GM04504 (cell line): ENCODE measurements around the gene CHCHD3.

ENCODE experiments used
- DNase-seq: peaks from one replicate; pipeline ENCODE4 v3.0.0-alpha.2; 2012; ENCODE audit warnings: low read depth

The CHCHD3 gene

DNA sequence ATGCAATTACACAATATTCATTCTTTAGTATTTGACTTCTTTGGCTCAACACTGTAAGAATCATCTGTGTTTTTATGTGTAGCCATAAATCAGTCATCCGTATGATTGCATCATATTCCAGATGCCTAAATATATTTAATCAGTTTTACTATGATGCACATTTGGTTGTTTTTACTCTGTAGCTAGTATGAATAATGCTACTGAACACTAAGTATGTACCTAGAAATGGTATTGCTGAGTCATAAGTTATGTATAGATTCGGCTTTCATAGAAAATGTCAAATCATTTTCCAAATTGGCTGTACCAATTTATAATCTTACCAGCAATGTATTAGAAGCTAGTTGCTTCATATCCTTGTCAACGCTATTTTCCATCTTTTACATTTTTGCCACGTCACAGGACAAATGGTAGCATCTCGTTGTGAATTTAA, 308.3 kb downstream of the CHCHD3 start:
- peak; percentile 83 for DNase-seq

DNA sequence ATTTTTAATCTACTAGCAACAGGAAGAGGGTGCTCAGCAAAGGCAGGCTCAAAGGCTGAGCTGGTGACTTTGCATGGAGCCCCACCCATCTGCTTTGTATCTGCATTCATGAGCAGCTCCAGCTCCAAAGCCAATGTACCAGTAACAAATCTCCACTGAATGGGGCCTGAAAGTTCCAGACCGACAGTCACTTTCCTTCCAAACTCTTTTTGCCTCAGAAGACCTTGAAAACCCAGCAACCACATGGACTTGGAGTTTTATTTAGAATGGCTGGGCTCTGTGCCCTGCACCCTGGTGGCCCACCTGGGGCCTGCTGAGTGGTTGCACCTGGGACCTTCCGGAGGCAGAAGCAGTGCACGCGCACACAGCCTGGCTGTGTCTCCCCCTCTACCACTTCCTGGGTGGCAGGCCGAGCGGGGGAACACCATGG, 310.6 kb downstream of the CHCHD3 start:
- no peak for DNase-seq

DNA sequence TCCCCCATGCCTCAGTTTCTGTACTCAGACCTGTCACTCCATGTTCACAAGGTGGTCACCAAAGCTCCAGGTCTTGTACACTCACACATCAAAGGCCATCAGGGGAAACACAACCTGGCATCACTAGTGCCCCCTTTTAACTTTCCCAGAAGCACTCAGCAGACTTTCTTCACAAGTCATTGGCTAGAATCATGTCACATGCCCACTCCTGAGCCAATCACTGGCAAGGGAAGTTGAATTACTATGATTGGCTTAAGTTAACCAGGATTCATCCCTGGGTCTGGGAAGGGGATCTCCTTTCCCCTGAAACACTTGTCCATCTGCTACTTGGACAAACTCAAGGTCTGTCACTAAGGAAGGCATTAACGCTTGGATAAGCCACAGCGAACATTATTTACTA, 311.8 kb downstream of the CHCHD3 start:
- DNase-seq: no peak

DNA sequence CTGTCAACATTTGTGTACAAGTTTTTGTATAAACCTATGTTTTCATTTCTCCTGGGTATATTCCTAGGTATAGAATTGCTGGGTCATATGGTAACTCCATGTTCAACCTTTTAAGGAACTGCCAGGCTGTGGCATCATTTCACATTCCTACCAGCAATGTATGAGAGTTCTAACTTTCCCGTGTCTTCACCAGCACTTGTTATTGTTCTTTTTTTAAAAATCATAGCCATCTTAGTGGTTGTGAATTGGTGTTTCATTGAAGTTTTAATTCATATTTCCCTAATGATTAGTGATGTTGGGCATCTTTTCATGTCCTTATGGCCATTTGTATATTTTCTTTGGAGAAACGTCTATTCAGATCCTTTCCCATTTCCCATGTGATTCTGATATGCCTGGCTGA, 312.6 kb downstream of the CHCHD3 start:
- DNase-seq: no peak

DNA sequence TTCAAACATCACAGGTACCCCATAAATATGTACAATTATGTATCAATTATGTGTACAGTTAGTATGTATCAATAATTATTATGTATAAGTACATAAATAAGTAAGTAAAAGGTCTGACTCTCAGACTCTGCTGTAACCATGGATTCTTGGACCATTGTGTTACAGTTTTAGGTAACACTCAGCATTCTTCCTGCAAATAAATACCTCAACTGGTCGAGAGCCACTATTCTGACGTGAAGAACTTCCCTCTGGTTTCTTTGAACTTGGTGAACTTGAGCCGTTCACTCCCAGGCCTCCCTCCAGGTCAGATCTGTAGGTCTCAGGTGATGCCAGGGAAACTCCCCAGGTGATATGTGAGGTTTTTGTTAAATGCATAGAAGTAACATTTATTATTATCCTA, 313.8 kb downstream of the CHCHD3 start:
- DNase-seq: no peak

DNA sequence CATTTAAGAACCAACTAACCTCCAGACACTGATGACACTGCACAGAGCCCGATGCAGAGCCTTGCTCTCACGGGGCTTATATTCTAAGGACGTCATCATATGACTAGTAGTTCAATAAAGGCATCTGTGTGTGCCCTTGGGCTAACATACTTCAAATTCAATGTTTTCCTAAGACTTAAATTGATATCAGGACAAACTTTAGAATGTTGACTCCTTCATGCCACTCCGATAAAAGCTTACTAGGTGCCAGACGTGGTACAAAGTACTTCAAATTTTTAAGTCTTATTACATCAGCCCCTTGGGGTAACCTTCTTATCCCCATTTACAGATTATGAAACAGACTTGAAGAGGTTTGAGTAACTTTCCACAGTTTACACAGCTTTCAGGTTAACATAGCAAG, 314.5 kb downstream of the CHCHD3 start:
- DNase-seq: no peak

DNA sequence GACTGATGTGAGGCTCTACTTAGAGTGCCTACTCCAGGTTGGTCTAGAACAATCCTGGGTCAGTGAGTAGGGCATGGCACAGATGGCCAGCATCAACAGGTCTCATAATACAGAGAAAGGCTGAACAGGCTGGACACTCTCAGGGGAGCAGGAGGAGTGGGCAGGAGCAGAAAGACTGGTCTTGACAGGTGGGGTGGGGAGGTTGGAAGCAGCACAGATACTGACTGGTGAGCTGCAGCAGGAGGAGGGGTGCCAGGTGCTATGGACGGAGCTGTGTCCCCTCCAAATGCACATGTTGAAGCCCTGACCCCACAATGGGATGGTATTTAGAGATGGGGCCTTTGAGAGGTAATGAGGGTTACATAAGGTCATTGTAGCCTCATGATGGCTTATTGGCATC, 315.2 kb downstream of the CHCHD3 start:
- no peak for DNase-seq

DNA sequence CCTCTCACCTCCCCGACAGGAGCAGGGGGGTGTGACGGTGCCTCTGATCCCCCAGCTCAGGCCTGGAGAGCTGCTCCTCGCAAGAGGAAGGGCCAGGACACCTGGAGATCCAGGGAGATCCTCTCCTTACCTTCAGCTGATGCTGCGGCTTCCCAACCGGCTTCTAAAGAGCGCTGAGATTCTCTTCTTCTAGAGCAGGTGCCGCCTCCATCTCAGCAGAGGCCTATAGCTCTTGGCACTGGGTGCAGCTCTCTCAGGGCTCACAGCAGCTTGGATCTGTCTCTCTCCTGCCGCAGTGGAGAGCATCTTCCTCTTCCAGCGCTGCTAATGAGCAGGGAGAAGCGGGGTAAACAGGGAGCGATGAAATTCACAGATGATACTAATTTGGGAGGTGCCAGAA, 316.0 kb downstream of the CHCHD3 start:
- DNase-seq: no peak

DNA sequence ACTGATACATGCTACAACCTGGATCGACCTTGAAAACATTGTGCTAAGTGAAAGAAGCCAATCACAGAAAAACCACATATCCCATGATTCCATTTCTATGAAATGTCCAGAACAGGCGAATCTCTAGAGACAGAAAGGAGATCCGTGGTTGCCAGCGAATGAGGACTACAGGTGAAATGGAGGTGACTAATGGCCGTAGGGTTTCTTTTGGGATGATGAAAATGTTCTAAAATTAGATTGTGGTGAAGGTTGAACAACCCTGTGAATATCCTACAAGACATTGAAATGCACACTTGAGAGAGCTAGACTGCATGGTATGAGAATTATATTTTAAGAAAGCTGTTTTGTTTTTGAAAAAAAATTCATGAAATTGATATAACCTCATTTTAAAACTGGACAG, 317.1 kb downstream of the CHCHD3 start:
- no peak for DNase-seq

DNA sequence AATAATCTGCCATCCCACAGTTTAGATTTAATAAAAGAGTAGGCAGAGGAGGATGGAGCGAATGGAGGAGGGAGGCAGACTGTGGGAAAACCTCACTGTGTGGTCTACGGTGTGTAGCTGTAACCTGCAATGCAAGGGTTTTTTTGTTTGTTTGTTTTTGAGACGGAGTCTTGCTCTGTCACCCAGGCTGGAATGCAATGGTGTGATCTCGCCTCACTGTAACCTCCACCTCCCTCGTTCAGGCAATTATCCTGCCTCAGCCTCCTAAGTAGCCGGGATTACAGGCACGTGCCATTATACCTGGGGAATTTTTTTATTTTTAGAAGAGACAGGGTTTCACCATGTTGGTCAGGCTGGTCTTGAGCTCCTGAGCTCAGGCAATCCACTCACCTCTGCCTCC, 321.0 kb downstream of the CHCHD3 start:
- no peak for DNase-seq

DNA sequence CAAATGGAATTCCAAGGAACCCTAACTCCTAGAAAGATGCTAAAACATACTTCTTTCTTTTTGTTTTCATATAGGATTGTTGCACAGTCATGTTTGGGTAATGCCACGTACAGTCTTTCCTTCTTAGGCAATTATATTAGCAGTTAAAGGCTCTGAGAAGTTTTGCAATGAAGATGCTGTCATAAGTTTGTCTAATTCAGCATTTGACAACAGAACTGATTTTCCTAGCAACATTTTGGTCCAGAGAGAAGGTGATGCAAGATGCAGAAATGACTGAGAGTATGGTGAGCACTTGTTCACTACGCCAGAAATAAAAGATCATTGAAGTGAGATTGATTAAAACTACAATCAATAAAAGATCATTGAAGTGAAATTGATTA, 321.7 kb downstream of the CHCHD3 start:
- DNase-seq: no peak

DNA sequence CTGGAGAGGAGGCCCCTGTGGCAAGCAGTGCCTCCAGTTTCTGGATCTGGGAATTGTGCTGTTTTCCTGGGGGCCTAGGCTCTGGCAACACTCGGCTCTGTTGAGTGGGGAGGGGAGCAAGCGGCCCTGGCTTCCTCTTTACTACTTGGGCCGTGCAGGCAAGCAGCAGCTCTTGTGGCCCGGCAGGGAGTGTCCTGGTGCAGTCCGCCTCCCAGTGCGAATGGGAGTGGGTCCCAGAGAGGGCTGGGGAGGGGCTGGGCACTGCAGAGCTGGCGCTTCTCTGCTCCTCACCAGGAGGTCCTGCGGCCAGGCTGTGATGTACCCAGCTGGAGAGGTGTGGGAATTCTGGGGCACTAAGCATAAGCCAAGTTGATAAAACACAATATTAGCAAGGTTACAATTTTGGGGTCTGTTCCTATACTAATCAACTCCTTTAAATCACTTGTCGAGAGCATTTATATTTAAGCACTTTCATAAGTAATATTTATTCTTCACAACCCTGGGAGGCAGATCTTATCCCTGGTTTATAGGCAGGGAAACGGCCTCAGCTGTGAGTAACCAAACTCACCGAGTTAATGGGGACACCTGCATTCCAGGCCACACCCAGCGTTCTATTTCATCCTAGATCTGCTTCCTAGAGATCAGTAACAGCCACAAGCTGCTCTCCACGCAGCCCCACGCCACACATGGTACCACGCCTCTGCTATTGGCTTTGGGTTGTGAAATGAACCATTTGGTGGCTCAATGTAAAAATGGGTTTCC, 322.2 kb downstream of the CHCHD3 start:
- DNase-seq: no peak

DNA sequence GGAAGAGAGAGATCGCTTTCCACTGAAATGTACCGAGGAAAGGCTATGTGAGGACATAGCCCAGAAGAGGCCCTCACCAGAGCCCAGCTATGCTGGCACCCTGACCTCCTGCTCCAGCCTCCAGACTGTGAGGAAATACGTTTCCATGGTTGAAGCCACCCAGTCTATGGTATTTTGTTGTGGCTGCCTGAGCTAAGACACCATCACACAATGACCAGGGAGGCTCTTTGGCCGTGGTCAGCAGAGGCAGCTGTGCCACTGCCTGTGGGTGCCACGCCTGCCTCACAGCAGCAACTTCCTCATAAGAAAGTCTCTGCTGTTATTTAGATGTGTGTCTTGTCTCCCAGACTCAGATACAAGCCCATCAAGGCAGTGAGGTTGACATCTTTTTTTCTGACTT, 322.9 kb downstream of the CHCHD3 start:
- no peak for DNase-seq

DNA sequence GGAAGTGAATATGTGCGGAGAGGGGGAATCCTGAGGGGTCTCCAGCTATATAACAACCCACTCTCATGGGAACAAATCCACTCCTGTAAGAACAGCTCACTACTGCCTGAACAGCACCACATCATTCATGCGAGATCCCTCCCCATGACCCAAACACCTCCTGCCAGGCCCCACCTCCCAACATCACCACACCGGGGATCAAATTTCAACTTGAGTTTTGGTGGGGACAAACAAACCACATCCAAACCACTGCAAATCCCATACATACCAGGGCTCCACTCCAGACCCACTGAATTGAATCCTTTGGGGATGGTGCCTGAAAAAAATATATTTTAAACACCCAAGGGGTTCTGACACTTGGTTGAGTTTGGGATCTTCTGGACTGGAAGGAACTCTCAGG, 324.1 kb downstream of the CHCHD3 start:
- DNase-seq: no peak

DNA sequence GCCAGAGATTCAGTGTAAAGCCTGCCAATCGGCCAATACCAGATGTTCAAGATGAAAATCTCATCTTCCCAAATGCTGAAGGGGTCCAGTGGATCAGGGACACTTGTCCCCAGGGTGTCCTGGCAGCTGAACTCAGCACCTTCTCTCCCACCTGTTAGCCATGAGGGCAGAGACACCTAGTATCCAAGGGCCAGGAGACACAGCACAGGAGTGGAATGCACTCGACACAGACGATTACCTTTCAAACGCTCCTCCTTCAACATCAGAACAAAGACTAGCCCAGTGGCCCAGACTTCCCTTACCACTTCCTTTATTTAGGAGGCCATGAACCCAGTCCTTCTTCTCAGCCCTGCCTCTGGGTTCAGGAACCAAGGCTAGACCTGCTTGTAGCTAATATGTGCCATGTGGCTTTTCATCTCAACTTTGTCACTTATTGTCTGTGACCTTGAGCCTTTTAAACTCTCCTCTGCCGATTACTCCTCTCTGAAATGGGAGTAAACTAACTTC, 325.4 kb downstream of the CHCHD3 start:
- DNase-seq: no peak

DNA sequence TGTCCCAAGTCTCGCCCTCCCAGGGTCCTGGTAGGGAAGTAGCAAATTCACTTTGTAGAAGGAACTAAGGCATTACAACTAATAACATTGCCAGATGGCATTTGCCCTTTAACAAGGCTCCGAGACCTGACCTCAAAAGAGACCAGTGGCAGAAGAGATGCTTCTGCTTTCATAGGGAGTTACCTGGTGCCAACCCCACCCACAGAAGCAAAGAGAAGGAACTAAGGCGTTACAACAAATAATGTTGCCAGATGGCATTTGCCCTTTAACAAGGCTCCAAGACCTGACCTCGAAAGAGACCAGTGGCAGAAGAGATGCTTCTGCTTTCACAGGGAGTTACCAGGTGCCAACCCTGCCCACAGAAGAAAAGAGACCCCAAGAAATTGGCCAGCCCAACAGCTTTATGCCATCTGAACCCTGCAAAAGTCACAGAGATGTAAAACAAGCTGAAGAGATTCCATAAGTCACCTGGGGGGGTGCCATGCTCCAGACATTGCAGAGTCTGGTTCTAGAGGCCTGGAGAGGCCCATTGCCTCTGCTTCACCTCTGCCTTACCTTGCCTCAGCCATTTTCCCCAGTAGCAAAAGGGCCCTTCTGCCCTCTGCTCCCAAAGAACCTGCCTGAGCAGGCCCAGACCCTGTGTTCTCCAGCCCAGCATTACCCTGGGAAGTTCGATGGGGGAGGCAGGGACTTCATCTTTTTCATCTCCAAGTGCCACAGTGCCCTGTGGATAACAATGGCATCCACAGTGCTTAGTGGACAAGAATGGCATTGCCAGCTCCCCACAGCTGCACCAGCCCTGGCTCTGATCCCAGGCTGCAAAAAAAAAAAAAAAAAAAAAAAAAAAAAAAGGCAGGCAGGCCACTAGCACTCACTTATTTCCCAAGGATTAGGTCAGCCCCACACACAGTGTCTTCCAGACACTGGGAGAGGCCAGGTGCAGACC, 326.1 kb downstream of the CHCHD3 start:
- DNase-seq: no peak

DNA sequence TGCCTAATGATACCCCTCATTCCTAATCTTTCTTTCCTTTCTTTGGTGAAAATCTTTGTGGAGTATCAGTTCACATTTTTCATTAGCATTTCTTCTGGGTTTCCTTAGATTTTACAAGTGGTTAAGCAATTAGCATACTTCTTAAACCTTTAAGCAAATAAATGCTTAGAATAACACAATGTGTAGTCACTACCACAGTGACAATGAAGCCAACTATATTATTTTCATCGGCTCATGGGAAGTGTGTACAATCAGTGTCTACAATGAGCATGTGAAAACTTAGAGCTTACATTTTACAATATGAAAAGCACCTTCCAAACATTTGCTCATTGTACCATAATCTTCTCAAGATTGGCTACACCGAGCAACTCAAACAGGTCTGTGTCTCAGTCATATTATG, 329.5 kb downstream of the CHCHD3 start:
- no peak for DNase-seq

DNA sequence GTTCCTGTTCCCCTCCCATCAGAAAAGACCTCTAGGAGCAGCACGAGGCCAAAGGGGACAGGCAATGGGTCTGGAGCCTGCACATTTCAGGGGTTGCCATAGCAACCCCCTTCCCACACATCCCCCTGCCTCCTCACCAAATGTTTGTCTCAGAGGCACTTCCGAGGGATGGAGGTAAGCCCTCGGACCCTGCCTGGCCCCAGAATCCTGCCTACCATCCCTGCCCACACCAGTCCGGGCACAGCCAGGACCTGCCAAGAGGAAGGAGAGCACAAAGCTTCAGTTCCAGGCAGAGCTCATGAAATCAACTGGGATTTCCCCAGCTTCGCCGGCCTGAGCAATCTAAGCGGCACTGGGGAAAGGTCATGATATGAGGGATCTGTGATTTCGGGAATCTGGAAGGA, 330.6 kb downstream of the CHCHD3 start:
- no peak for DNase-seq

DNA sequence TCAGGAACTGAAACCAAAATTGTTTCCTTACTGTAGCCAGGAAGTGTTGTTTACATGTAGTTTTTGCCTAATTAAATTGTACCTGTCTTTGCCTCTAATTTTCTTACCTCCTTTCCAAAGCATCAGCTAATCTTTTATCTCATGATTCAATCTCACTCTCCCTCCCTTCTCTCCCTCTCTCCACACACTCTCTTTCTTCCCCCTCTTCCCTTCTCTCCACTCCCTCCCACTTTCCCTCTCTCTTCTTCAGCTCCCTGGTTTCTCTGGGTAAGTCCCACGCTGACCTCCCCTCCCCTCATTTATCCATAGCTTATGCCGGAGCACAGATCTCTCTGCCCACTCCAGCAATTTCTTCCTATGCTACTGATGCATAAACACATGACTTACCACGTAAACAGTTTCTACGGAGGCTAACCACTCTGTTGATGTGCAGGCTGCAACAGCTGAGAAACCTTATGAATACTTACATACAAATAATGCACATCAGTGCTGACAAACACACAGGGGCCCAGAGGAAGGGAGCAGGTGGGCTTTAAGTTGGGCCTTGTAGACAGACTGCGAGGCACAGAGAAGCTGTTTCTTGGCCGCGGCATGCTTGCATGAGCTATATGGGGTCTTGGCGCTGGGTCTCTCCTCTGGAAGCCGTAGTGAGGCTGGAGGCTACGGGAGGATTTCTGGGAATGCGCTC, 331.2 kb downstream of the CHCHD3 start:
- DNase-seq: no peak

DNA sequence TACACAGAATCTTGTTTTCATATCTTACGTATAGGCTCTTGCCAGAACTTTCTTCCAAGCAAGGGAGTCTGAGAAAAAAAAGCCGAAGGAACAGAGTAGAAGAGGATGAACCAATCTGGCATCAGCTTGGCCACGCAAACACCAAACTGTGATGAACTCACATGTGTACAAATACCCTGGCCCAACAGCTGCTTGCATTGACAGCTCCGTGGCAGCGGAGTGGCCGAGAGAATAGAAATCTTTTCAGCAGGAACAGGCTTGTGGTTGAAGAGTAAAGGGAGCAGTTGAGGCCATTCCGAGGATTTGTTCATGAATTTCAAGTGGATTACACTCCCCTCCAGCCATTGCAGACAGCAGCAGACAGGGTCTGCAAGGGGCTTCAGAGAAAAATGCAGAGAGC, 331.8 kb downstream of the CHCHD3 start:
- no peak for DNase-seq

DNA sequence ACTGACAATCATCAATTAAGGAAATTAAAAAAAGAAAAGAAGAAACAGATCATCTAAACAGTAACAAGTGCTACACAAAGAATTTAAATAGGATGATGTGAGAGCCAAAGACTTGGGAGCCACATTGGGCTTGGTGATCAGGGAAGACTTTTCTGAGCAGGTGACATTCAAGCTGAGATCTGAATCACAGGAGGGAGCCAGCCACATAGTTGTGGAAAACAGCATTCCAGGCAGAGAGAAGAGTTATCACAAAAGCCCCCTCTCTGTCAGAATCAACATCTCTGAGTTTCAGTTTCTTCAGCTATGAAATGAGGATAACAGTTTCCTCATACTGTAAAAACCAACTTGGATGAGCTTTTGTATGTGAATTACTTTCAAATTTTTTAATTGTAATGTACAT, 336.4 kb downstream of the CHCHD3 start:
- no peak for DNase-seq

DNA sequence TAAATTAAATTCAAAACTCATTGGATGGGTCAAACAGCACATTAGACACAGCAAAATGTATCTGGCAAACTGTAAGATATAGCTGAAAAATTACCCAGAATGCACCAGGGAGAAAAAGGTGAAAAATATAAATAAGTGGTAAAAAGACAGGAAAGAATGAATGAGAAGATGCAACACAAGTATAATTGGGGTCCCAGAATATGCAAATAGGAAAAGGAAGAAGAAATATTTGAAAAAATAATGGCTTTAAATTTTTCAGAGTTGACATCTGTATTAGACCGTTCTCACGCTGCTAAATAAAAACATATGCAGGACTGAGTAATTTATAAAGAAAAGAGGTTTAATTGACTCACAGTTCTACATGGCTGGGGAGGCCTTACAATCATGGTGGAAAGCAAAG, 337.9 kb downstream of the CHCHD3 start:
- DNase-seq: no peak

DNA sequence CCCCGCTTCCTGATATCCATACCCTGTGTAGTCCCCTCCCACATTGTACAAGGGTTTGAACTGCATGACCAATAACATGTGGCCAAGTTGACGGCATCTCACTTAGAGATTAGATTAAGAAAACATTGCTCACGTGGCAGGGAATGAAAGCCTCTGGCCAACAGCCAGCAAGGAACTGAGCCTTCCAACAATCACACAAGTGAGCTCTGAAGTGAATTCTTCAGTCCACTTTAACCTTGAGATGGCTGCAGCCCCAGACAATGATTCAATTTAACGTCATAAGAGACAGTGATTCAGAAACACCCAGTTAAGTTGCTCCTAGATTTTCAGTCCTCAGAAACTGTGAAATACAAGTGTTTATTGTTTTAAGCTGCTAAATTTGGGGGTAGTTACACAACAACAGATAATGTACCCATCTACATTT, 339.7 kb downstream of the CHCHD3 start:
- DNase-seq: peak; percentile 20
